Dedifferentiated amniotic fluid mesenchymal stem cell (primary cell): ENCODE results near the gene THUMPD1.
"Not testable (repeated sequence)": the region's sequence is repeated elsewhere in the genome, so short reads cannot be mapped to it uniquely, and the experiment has no call there.

Source experiments
- DNase-seq: peaks from one replicate; pipeline ENCODE4 v3.0.0-alpha.2; 2016; ENCODE audit errors: extremely low spot score

Gene THUMPD1

DNA sequence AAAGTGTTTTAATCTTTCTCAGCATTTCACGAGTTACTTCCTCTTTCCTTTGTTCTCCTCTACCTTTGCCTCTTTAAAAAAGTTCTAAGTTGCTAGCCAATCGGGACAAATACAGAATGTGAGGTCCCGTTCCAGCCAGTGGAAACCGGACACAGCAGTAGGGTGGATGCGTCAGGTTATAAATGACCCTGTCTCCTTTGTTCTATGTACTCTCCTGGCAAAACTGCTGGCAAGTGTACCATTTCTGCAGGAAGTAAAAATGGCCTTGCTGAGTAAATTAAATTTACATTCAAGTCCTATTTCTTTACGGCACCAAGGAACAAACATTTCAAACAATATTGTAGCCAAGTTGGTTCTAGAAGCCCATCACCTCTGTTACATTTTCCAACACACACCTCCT lies 47.5 kb downstream of the THUMPD1 start:
- DNase-seq: not testable (repeated sequence)

DNA sequence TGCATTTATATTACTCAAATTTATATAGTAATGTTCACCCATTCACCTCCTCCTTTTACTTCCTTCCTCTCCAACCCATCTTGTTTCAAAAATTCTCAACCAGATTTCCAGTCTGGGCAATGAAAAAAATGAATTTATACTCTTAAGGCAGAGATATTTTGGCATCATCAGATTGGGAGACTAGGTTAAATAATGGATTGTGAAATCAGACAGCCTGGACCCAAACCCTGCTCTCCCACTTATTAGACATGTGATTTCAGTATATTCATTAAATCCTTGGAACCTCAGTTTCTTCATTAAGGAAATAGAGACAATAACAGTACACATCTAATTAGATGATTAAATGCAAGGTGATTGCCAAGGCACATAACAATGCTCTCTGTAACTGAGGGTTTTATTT lies 52.0 kb downstream of the THUMPD1 start:
- DNase-seq: no peak

DNA sequence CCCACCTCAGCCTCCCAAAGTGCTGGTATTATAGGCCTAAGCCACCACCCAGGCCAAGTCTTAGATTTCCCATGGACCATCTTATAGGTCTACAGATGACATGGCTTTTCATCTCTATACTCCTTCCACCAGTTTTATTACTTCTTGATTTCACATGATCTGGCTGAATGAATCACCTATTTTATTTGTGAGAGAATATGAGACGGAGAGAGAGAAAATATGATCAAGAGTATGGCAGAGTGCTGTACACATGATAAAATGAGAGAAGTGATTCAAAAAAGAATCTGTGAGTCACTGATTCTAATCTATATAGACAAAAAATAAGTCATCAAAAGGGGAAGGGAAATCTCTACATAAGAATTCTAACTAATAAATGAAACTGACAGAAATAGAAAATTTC lies 57.8 kb downstream of the THUMPD1 start:
- no peak for DNase-seq
